Glutamatergic neuron (in vitro differentiated cells): Measurements from ENCODE around the gene DGCR6. TPM values are rescaled to one million over a fixed set of nuclear protein-coding genes. Genes with fewer than 3 reads are reported as not detected.
"Not testable (repeated sequence)": the region's sequence is repeated elsewhere in the genome, so short reads cannot be mapped to it uniquely, and the experiment has no call there.

Experiments used
- DNase-seq: peaks from one replicate; pipeline ENCODE4 v3.0.0; 2022
- H3K27ac Mint-ChIP-seq: one replicate; pipeline ENCODE4 v1.8.0; 2020; ENCODE audit warnings: mild to moderate bottlenecking, mixed read lengths, inconsistent platforms; ENCODE audit not compliant: unreplicated experiment
- H3K27me3 Mint-ChIP-seq: one replicate; pipeline ENCODE4 v1.8.0; 2020; ENCODE audit warnings: mild to moderate bottlenecking, moderate library complexity, mixed read lengths, inconsistent platforms; ENCODE audit not compliant: unreplicated experiment
- H3K36me3 Mint-ChIP-seq: one replicate; pipeline ENCODE4 v1.8.0; 2020; ENCODE audit warnings: mild to moderate bottlenecking, mixed read lengths, inconsistent platforms; ENCODE audit not compliant: unreplicated experiment
- H3K4me1 Mint-ChIP-seq: one replicate; pipeline ENCODE4 v1.8.0; 2020; ENCODE audit warnings: mild to moderate bottlenecking, low read depth, mixed read lengths, inconsistent platforms; ENCODE audit not compliant: unreplicated experiment
- H3K4me3 Mint-ChIP-seq: one replicate; pipeline ENCODE4 v1.8.0; 2020; ENCODE audit warnings: mild to moderate bottlenecking, mixed read lengths, inconsistent platforms; ENCODE audit not compliant: unreplicated experiment
- H3K9me3 Mint-ChIP-seq: one replicate; pipeline ENCODE4 v1.8.0; 2020; ENCODE audit warnings: mild to moderate bottlenecking, moderate library complexity, mixed read lengths, inconsistent platforms; ENCODE audit not compliant: unreplicated experiment
- CTCF ChIP-seq: fragments of 200-600 bp; sonication (generic); IDR thresholded peaks from one replicate; pipeline ENCODE4 v1.5.0; 2021; ENCODE audit not compliant: partially characterized antibody, unreplicated experiment
- total RNA-seq: library from RNA; stranded (reverse); fragmentation: NEBNext Ultra II Directional; extraction: Animal tissue kit (Norgen Biotek cat#: 25700); gene quantifications from one replicate; pipeline ENCODE4 v1.2.1, GENCODE V29; 2021; ENCODE audit not compliant: unreplicated experiment

The DGCR6 gene
- total RNA-seq, 1 donor from 2014 or later = 11.7 TPM

- Mint-ChIP-seq H3K4me1 (no peaks in the 10 kb centered on the region), H3K36me3 (no peaks in the 10 kb centered on the region), H3K9me3 (no peaks in the 10 kb centered on the region), H3K27me3 (no peaks in the 10 kb centered on the region), H3K27ac (no peak overlapping the region), H3K4me3 (no peak overlapping the region)
- DNase-seq = no peak
- no peak for TF ChIP-seq CTCF
These were observed 27.8 kb downstream of the DGCR6 start for GRCh38 chr22:18933914-18934313.

DNA sequence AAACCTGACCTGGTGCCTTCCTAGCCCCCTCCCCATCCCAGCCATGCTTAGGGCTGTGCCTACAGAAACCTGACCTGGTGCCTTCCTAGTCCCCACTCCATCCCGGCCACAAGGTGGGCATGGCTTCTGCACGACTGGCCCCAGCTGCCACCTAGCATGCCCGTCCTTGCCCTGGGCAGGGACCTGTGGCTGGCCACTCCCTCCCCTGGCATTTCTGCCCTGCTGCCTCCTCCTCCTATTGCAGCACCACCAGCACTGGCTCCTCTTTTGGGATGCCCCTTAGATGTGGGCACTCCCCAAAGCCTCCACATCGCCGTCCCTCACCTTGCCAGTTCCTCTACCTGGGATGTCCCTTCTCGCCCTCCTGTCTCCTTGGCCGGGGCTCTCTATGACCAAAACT, 28.6 kb downstream of the DGCR6 start:
- not testable (repeated sequence) for H3K9me3 Mint-ChIP-seq, DNase-seq, H3K27me3 Mint-ChIP-seq, H3K4me1 Mint-ChIP-seq, H3K4me3 Mint-ChIP-seq, H3K27ac Mint-ChIP-seq, H3K36me3 Mint-ChIP-seq

GRCh38 chr22:18935889-18936529, 29.9 kb downstream of the DGCR6 start, which contains the start of gene PRODH:
Gene PRODH, minus strand, starts transcription at chr22:18936293. Its CDS starts 6 bp downstream, at chr22:18936287.
- no peaks in the 10 kb centered on the region for H3K4me1 Mint-ChIP-seq
- H3K9me3 Mint-ChIP-seq = no peaks in the 10 kb centered on the region
- no peak within 1 kb of the TSS for H3K4me3 Mint-ChIP-seq
- no peaks in the 10 kb centered on the region for H3K27me3 Mint-ChIP-seq
- DNase-seq = no peak
- H3K27ac Mint-ChIP-seq = no peak within 1 kb of the TSS
- no peaks in the 10 kb centered on the region for H3K36me3 Mint-ChIP-seq
- no peak for TF ChIP-seq CTCF

DNA sequence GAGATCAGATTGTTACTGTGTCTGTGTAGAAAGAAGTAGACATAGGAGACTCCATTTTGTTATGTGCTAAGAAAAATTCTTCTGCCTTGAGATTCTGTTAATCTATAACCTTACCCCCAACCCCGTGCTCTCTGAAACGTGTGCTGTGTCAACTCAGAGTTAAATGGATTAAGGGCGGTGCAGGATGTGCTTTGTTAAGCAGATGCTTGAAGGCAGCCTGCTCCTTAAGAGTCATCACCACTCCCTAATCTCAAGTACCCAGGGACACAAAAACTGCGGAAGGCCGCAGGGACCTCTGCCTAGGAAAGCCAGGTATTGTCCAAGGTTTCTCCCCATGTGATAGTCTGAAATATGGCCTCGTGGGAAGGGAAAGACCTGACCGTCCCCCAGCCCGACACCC, 32.6 kb downstream of the DGCR6 start:
- H3K4me1 Mint-ChIP-seq, H3K9me3 Mint-ChIP-seq, DNase-seq, H3K27ac Mint-ChIP-seq, H3K27me3 Mint-ChIP-seq, H3K4me3 Mint-ChIP-seq, H3K36me3 Mint-ChIP-seq: not testable (repeated sequence)

DNA sequence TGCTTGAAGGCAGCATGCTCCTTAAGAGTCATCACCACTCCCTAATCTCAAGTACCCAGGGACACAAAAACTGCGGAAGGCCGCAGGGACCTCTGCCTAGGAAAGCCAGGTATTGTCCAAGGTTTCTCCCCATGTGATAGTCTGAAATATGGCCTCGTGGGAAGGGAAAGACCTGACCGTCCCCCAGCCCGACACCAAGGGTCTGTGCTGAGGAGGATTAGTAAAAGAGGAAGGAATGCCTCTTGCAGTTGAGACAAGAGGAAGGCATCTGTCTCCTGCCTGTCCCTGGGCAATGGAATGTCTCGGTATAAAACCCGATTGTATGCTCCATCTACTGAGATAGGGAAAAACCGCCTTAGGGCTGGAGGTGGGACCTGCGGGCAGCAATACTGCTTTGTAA, 41.0 kb downstream of the DGCR6 start:
- not testable (repeated sequence) for DNase-seq, H3K27ac Mint-ChIP-seq, H3K4me3 Mint-ChIP-seq, H3K9me3 Mint-ChIP-seq, H3K27me3 Mint-ChIP-seq, H3K36me3 Mint-ChIP-seq
- H3K4me1 Mint-ChIP-seq = peaks cover 14% of the 10 kb centered on the region

GRCh38 chr22:18947905-18948304, 41.8 kb downstream of the DGCR6 start:
- no peak for DNase-seq
- Mint-ChIP-seq H3K4me1 (peaks cover 14% of the 10 kb centered on the region), H3K4me3 (no peak overlapping the region), H3K27me3 (peaks cover 2% of the 10 kb centered on the region), H3K27ac (peak overlapping the region; percentile 33), H3K9me3 (no peaks in the 10 kb centered on the region), H3K36me3 (no peaks in the 10 kb centered on the region)
- TF ChIP-seq CTCF = no peak
